WTC11 (cell line): ENCODE measurements around the gene HES1. TPM values are rescaled to one million over a fixed set of nuclear protein-coding genes. Genes with fewer than 3 reads are reported as not detected.

Experiments used
- ATAC-seq: fragments of 200-7000 bp; cut with Tn5 transposase; 2 replicates; pipeline ENCODE4 v1.10.0; 2021; ENCODE audit warnings: mild to moderate bottlenecking, moderate library complexity
- CTCF ChIA-PET: fragments of 300-600 bp; sonication (Branson Sonifier 250); formaldehyde crosslinking; loops from one replicate; lab custom pipeline; 2021; ENCODE audit warnings: antibody characterized with exemption; lab: Charles Lee
- POLR2A ChIA-PET: fragments of 350-600 bp; sonication (Branson Sonifier 250); formaldehyde crosslinking; loops from one replicate; lab custom pipeline; 2021; ENCODE audit warnings: antibody characterized with exemption; lab: Charles Lee
- DNase-seq: peaks from one replicate; pipeline ENCODE4 v3.0.0; 2021; ENCODE audit warnings: low spot score
- H3K27ac Mint-ChIP-seq: 2 replicates; pipeline ENCODE4 v1.8.0; 2021; ENCODE audit warnings: mixed read lengths
- H3K27me3 Mint-ChIP-seq: 2 replicates; pipeline ENCODE4 v1.8.0; 2021; ENCODE audit warnings: low read depth, mild to moderate bottlenecking, moderate library complexity, mixed read lengths
- H3K36me3 Mint-ChIP-seq: 2 replicates; pipeline ENCODE4 v1.8.0; 2021; ENCODE audit warnings: mixed read lengths
- H3K4me1 Mint-ChIP-seq: 2 replicates; pipeline ENCODE4 v1.8.0; 2022; ENCODE audit warnings: mixed read lengths
- H3K4me3 Mint-ChIP-seq: 2 replicates; pipeline ENCODE4 v1.8.0; 2021; ENCODE audit warnings: mild to moderate bottlenecking, moderate library complexity, mixed read lengths
- H3K9me3 Mint-ChIP-seq: 2 replicates; pipeline ENCODE4 v1.8.0; 2021; ENCODE audit warnings: mixed read lengths
- AFF4 ChIP-seq: sonication (generic); formaldehyde crosslinking; IDR thresholded peaks from 2 replicates; pipeline ENCODE4 v1.8.1; 2023; ENCODE audit warnings: mild to moderate bottlenecking, missing genetic modification reagents, borderline replicate concordance
- AR ChIP-seq: fragments of 250-450 bp; sonication (Bioruptor Pico); IDR thresholded peaks from 2 replicates; pipeline ENCODE4 v1.9.0; 2021; ENCODE audit warnings: mild to moderate bottlenecking
- ATF1 ChIP-seq: sonication (generic); formaldehyde crosslinking; IDR thresholded peaks from 2 replicates; pipeline ENCODE4 v1.8.1; 2023; ENCODE audit warnings: mild to moderate bottlenecking, moderate library complexity, missing genetic modification reagents
- CBFB ChIP-seq: sonication (generic); formaldehyde crosslinking; IDR thresholded peaks from 2 replicates; pipeline ENCODE4 v1.8.1; 2022; ENCODE audit warnings: mild to moderate bottlenecking, low read depth, missing genetic modification reagents
- E2F4 ChIP-seq: sonication (generic); formaldehyde crosslinking; IDR thresholded peaks from 2 replicates; pipeline ENCODE4 v1.8.1; 2022; ENCODE audit warnings: low read depth, mild to moderate bottlenecking, moderate library complexity, missing genetic modification reagents, borderline replicate concordance
- E2F5 ChIP-seq: sonication (generic); formaldehyde crosslinking; IDR thresholded peaks from 2 replicates; pipeline ENCODE4 v1.8.1; 2022; ENCODE audit warnings: mild to moderate bottlenecking, moderate library complexity, missing genetic modification reagents
- GTF2I ChIP-seq: fragments of 250-450 bp; sonication (Bioruptor Pico); conservative IDR thresholded peaks from 2 replicates; pipeline ENCODE4 v1.4.0; 2021; ENCODE audit warnings: mild to moderate bottlenecking
- IRF1 ChIP-seq: sonication (generic); formaldehyde crosslinking; IDR thresholded peaks from 2 replicates; pipeline ENCODE4 v1.8.0; 2023; ENCODE audit warnings: missing genetic modification reagents
- JUN ChIP-seq: sonication (generic); formaldehyde crosslinking; IDR thresholded peaks from 2 replicates; pipeline ENCODE4 v1.8.0; 2023; ENCODE audit warnings: mild to moderate bottlenecking, missing genetic modification reagents
- MYBL2 ChIP-seq: sonication (generic); formaldehyde crosslinking; IDR thresholded peaks from 2 replicates; pipeline ENCODE4 v1.8.1; 2023; ENCODE audit warnings: mild to moderate bottlenecking, moderate library complexity, missing genetic modification reagents
- OVOL2 ChIP-seq: fragments of 250-450 bp; sonication (Bioruptor Pico); IDR thresholded peaks from 2 replicates; pipeline ENCODE4 v1.9.0; 2021; ENCODE audit warnings: mild to moderate bottlenecking, borderline replicate concordance
- PREB ChIP-seq: sonication (generic); formaldehyde crosslinking; IDR thresholded peaks from 2 replicates; pipeline ENCODE4 v1.8.1; 2022; ENCODE audit warnings: mild to moderate bottlenecking, missing genetic modification reagents, moderate library complexity, borderline replicate concordance
- SP1 ChIP-seq: sonication (generic); formaldehyde crosslinking; conservative IDR thresholded peaks from 2 replicates; pipeline ENCODE4 v1.8.1; 2022; ENCODE audit warnings: missing genetic modification reagents
- ZBTB43 ChIP-seq: sonication (generic); formaldehyde crosslinking; IDR thresholded peaks from 2 replicates; pipeline ENCODE4 v1.8.1; 2023; ENCODE audit warnings: mild to moderate bottlenecking, missing genetic modification reagents
- ZNF121 ChIP-seq: sonication (generic); formaldehyde crosslinking; IDR thresholded peaks from 2 replicates; pipeline ENCODE4 v1.8.0; 2023; ENCODE audit warnings: missing genetic modification reagents
- total RNA-seq: library from RNA; stranded (reverse); gene quantifications from 3 replicates; pipeline ENCODE4 v1.2.3, GENCODE V29; 2021

HES1 gene
- total RNA-seq, 1 experiment from 2014 or later = 28.4 TPM

GRCh38 chr3:194178128-194178527 lies 42.2 kb downstream of the HES1 start:
- ATAC-seq = no peak
- Mint-ChIP-seq H3K27ac (no peak overlapping the region), H3K4me1 (peaks cover 34% of the 10 kb centered on the region)
- TF ChIP-seq JUN = no peak
- no peak for TF ChIP-seq E2F5 (CRISPR knock-in tag)
- TF ChIP-seq E2F4 (CRISPR knock-in tag) = no peak
- TF ChIP-seq, all 79 proteins: peak for 0
- Mint-ChIP-seq H3K9me3 (no peaks in the 10 kb centered on the region), H3K36me3 (no peaks in the 10 kb centered on the region), H3K27me3 (no peaks in the 10 kb centered on the region; the same call in none of the 2 replicates), H3K4me3 (no peak overlapping the region)
- ChIA-PET CTCF (interaction anchor here (0.5 to 2.1 kb wide), 2 partner anchors 122 to 138 kb away, joined by 3 to 14 read pairs; no protein-coding TSS in a partner anchor), POLR2A (no interaction called here)
- DNase-seq = no peak

GRCh38 chr3:194178669-194179068 lies 42.7 kb downstream of the HES1 start:
- DNase-seq = no peak
- Mint-ChIP-seq H3K9me3 (no peaks in the 10 kb centered on the region), H3K27ac (no peak overlapping the region), H3K36me3 (no peaks in the 10 kb centered on the region), H3K4me1 (peaks cover 34% of the 10 kb centered on the region), H3K4me3 (no peak overlapping the region), H3K27me3 (no peaks in the 10 kb centered on the region; the same call in none of the 2 replicates)
- no peak for TF ChIP-seq CBFB (CRISPR knock-in tag)
- TF ChIP-seq PREB (CRISPR knock-in tag) = no peak
- TF ChIP-seq GTF2I (CRISPR knock-in tag) = no peak
- TF ChIP-seq MYBL2 = no peak
- TF ChIP-seq E2F5 (CRISPR knock-in tag) = no peak
- TF ChIP-seq SP1 (CRISPR knock-in tag) = no peak
- TF ChIP-seq AFF4 = no peak
- no peak for TF ChIP-seq ZBTB43 (CRISPR knock-in tag)
- TF ChIP-seq IRF1 (CRISPR knock-in tag) = no peak
- TF ChIP-seq AR (CRISPR knock-in tag) = no peak
- no peak for TF ChIP-seq OVOL2 (CRISPR knock-in tag)
- no peak for TF ChIP-seq ZNF121 (CRISPR knock-in tag)
- no peak for TF ChIP-seq ATF1 (CRISPR knock-in tag)
- ATAC-seq = no peak
- CTCF ChIA-PET = no interaction called here
- POLR2A ChIA-PET = no interaction called here
